H9 (cell line): ENCODE measurements around the gene CDH18. TPM values are rescaled to one million over a fixed set of nuclear protein-coding genes. Genes with fewer than 3 reads are reported as not detected.

Experiments used
- DNase-seq: peaks from one replicate; pipeline ENCODE4 v3.0.0-alpha.2; 2017
- H2AFZ ChIP-seq: one replicate; pipeline ENCODE4 v1.6.1; 2013; ENCODE audit warnings: mild to moderate bottlenecking, low read length, control low read depth, moderate library complexity
- H2AK5ac ChIP-seq: 2 replicates; pipeline ENCODE4 v1.6.1; 2013; ENCODE audit warnings: low read length, control low read depth, mixed read lengths; ENCODE audit not compliant: insufficient read length
- H2BK120ac ChIP-seq: one replicate; pipeline ENCODE4 v1.6.1; 2013; ENCODE audit warnings: low read depth, mild to moderate bottlenecking, low read length, control low read depth, inconsistent platforms; ENCODE audit not compliant: poor library complexity, severe bottlenecking
- H2BK12ac ChIP-seq: 2 replicates; pipeline ENCODE4 v1.6.1; 2013; ENCODE audit warnings: low read length, control low read depth, mixed read lengths, low read depth; ENCODE audit not compliant: insufficient read length
- H2BK15ac ChIP-seq: 2 replicates; pipeline ENCODE4 v1.6.1; 2013; ENCODE audit warnings: low read depth, low read length, control low read depth
- H2BK20ac ChIP-seq: one replicate; pipeline ENCODE4 v1.6.1; 2013; ENCODE audit warnings: low read depth, mild to moderate bottlenecking, low read length, control low read depth, inconsistent platforms; ENCODE audit not compliant: poor library complexity, severe bottlenecking
- H2BK5ac ChIP-seq: 2 replicates; pipeline ENCODE4 v1.6.1; 2013; ENCODE audit warnings: low read length, control low read depth, mixed read lengths; ENCODE audit not compliant: insufficient read length
- H3K14ac ChIP-seq: 2 replicates; pipeline ENCODE4 v1.6.1; 2013; ENCODE audit warnings: low read length, control low read depth; ENCODE audit not compliant: insufficient read depth
- H3K18ac ChIP-seq: 2 replicates; pipeline ENCODE4 v1.6.1; 2013; ENCODE audit warnings: low read depth, mild to moderate bottlenecking, mixed read lengths, low read length, control low read depth; ENCODE audit not compliant: insufficient read length
- H3K23ac ChIP-seq: 2 replicates; pipeline ENCODE4 v1.6.1; 2013; ENCODE audit warnings: low read length, control low read depth, mixed read lengths, low read depth; ENCODE audit not compliant: insufficient read length
- H3K23me2 ChIP-seq: 2 replicates; pipeline ENCODE4 v1.6.1; 2013; ENCODE audit warnings: low read depth, mild to moderate bottlenecking, mixed read lengths, low read length, control low read depth; ENCODE audit not compliant: insufficient read length, poor library complexity, severe bottlenecking
- H3K27ac ChIP-seq: 2 replicates; pipeline ENCODE4 v1.5.1; 2013; ENCODE audit warnings: low read length, control low read depth, mixed read lengths, low read depth; ENCODE audit not compliant: insufficient read length
- H3K27me3 ChIP-seq: 2 replicates; pipeline ENCODE4 v1.6.1; 2013; ENCODE audit warnings: low read length, control low read depth, inconsistent platforms; ENCODE audit not compliant: insufficient read depth
- H3K4ac ChIP-seq: 2 replicates; pipeline ENCODE4 v1.6.1; 2013; ENCODE audit warnings: low read depth, mild to moderate bottlenecking, control low read depth, inconsistent platforms, low read length, moderate library complexity
- H3K4me1 ChIP-seq: 2 replicates; pipeline ENCODE4 v1.6.1; 2013; ENCODE audit warnings: low read length, control low read depth, inconsistent platforms; ENCODE audit not compliant: insufficient read depth
- H3K4me2 ChIP-seq: 2 replicates; pipeline ENCODE4 v1.6.1; 2013; ENCODE audit warnings: low read length, control low read depth, mixed read lengths; ENCODE audit not compliant: insufficient read length, insufficient read depth
- H3K56ac ChIP-seq: 2 replicates; pipeline ENCODE4 v1.6.1; 2013; ENCODE audit warnings: low read depth, mild to moderate bottlenecking, mixed read lengths, low read length, control low read depth; ENCODE audit not compliant: insufficient read length
- H3K79me1 ChIP-seq: 2 replicates; pipeline ENCODE4 v1.6.1; 2013; ENCODE audit warnings: low read depth, mild to moderate bottlenecking, moderate library complexity, low read length, control low read depth, inconsistent platforms; ENCODE audit not compliant: insufficient read depth, poor library complexity, severe bottlenecking
- H3K79me2 ChIP-seq: 2 replicates; pipeline ENCODE4 v1.6.1; 2013; ENCODE audit warnings: low read length, control low read depth, inconsistent platforms; ENCODE audit not compliant: insufficient read depth
- H3K9ac ChIP-seq: 2 replicates; pipeline ENCODE4 v1.6.1; 2013; ENCODE audit warnings: low read length, control low read depth, mixed read lengths; ENCODE audit not compliant: insufficient read length; ENCODE audit errors: extremely low read depth
- H3K9me3 ChIP-seq: one replicate; pipeline ENCODE4 v1.6.1; 2013; ENCODE audit warnings: low read depth, low read length, inconsistent platforms; ENCODE audit not compliant: control insufficient read depth
- H3T11ph ChIP-seq: one replicate; pipeline ENCODE4 v1.6.1; 2013; ENCODE audit warnings: mild to moderate bottlenecking, low read length, control low read depth, inconsistent platforms
- H4K20me1 ChIP-seq: one replicate; pipeline ENCODE4 v1.6.1; 2013; ENCODE audit not compliant: control insufficient read depth, insufficient read length, insufficient read depth
- H4K5ac ChIP-seq: 2 replicates; pipeline ENCODE4 v1.6.1; 2013; ENCODE audit warnings: low read depth, mild to moderate bottlenecking, mixed read lengths, low read length, control low read depth; ENCODE audit not compliant: insufficient read length
- H4K8ac ChIP-seq: replicated peaks from 2 replicates; pipeline ENCODE4 v1.6.1; 2013; ENCODE audit warnings: low read length, control low read depth, mixed read lengths, low read depth; ENCODE audit not compliant: insufficient read length
- H4K91ac ChIP-seq: 2 replicates; pipeline ENCODE4 v1.6.1; 2013; ENCODE audit warnings: low read depth, mild to moderate bottlenecking, moderate library complexity, mixed read lengths, low read length, control low read depth; ENCODE audit not compliant: insufficient read length
- H3K27ac Mint-ChIP-seq, 3 experiments: 2 replicates in 2 of 3; 3 replicates in 1 of 3; pipeline ENCODE4 v1.8.0; 2020 to 2021; ENCODE audit warnings: mixed read lengths in 3 of 3, mild to moderate bottlenecking in 1 of 3, moderate library complexity in 1 of 3
- H3K27me3 Mint-ChIP-seq: 2 replicates; pipeline ENCODE4 v1.8.0; 2021; ENCODE audit warnings: low read depth, mild to moderate bottlenecking, moderate library complexity, mixed read lengths
- H3K36me3 Mint-ChIP-seq, 3 experiments: 2 replicates in 2 of 3; 3 replicates in 1 of 3; pipeline ENCODE4 v1.8.0; 2020 to 2021; ENCODE audit warnings: low read depth in 3 of 3, mixed read lengths in 3 of 3; ENCODE audit not compliant: insufficient read depth in 1 of 3
- H3K4me1 Mint-ChIP-seq, 2 experiments: 2 replicates each; pipeline ENCODE4 v1.8.0; 2020; ENCODE audit warnings: mixed read lengths in 2 of 2
- H3K4me3 Mint-ChIP-seq, 2 experiments: 2 replicates in 1 of 2; 3 replicates in 1 of 2; pipeline ENCODE4 v1.8.0; 2020 to 2021; ENCODE audit warnings: mild to moderate bottlenecking in 2 of 2, mixed read lengths in 2 of 2, moderate library complexity in 1 of 2
- H3K9me3 Mint-ChIP-seq, 2 experiments: 2 replicates in 1 of 2; 3 replicates in 1 of 2; pipeline ENCODE4 v1.8.0; 2020; ENCODE audit warnings: mild to moderate bottlenecking in 2 of 2, mixed read lengths in 2 of 2, moderate library complexity in 1 of 2
- CTCF ChIP-seq: fragments of 200-600 bp; sonication (generic); conservative IDR thresholded peaks from 3 replicates; pipeline ENCODE4 v1.8.0; 2021; ENCODE audit warnings: antibody characterized with exemption, mild to moderate bottlenecking
- WGBS: extraction: QIAGEN DNeasy Blood & Tissue Kit; methylation state at CpG from one replicate; pipeline ENCODE4 v1.1.7; 2013; ENCODE audit warnings: missing lambda C conversion rate, low lambda C conversion rate, mixed read lengths; ENCODE audit not compliant: insufficient read length; ENCODE audit errors: extremely low coverage; 5-methylcytosine and 5-hydroxymethylcytosine counted together
- total RNA-seq: library from RNA; stranded (reverse); gene quantifications from 2 replicates; pipeline ENCODE4 v1.2.1, GENCODE V29; 2021

The CDH18 gene
- total RNA-seq, 1 experiment from 2014 or later, result not detected

GRCh38 chr5:19488786-19489185 is 499.2 kb downstream of the CDH18 start:
- Mint-ChIP-seq H3K27me3 (no peaks in the 10 kb centered on the region), H3K9me3 (no peaks in the 10 kb centered on the region), H3K4me3 (no peak overlapping the region), H3K27ac (no peak overlapping the region), H3K36me3 (no peaks in the 10 kb centered on the region), H3K4me1 (no peaks in the 10 kb centered on the region)
- no peak overlapping the region for H4K8ac ChIP-seq
- no peak overlapping the region for H3K14ac ChIP-seq
- H2AK5ac ChIP-seq, result no peak overlapping the region
- H3K27me3 ChIP-seq, result no peaks in the 10 kb centered on the region
- H2BK20ac ChIP-seq, result no peak overlapping the region
- H2BK12ac ChIP-seq, result no peak overlapping the region
- H3K18ac ChIP-seq, result no peak overlapping the region
- H3K9me3 ChIP-seq, result no peaks in the 10 kb centered on the region
- H3T11ph ChIP-seq, result no peak overlapping the region
- H3K4me2 ChIP-seq, result no peak overlapping the region
- no CpG with 5 or more reads among the region's 3 CpGs for WGBS
- H2BK120ac ChIP-seq, result no peak overlapping the region
- no peak overlapping the region for H2BK15ac ChIP-seq
- no peak for TF ChIP-seq CTCF
- no peaks in the 10 kb centered on the region for H3K79me1 ChIP-seq
- DNase-seq, result no peak
- H3K23me2 ChIP-seq, result no peaks in the 10 kb centered on the region
- H3K27ac ChIP-seq, result no peak overlapping the region
- H4K91ac ChIP-seq, result no peak overlapping the region
- no peaks in the 10 kb centered on the region for H4K20me1 ChIP-seq
- H3K79me2 ChIP-seq, result no peaks in the 10 kb centered on the region
- H3K4ac ChIP-seq, result no peak overlapping the region
- H4K5ac ChIP-seq, result no peak overlapping the region
- H2AFZ ChIP-seq, result no peak overlapping the region
- no peaks in the 10 kb centered on the region for H3K4me1 ChIP-seq
- H3K56ac ChIP-seq, result no peak overlapping the region
- no peak overlapping the region for H3K9ac ChIP-seq
- H3K23ac ChIP-seq, result no peak overlapping the region
- no peak overlapping the region for H2BK5ac ChIP-seq
